Suprapubic skin (tissue), 4 donors: Measurements from ENCODE around the gene MRPL54.

Source experiments
- CTCF ChIP-seq, 2 donors: fragments of 200-600 bp in 1 of 2; fragments of 450-650 bp in 1 of 2; sonication (generic) in 1 of 2; IDR thresholded peaks; one replicate each; pipeline ENCODE4 v1.5.1; 2016 to 2019; ENCODE audit warnings: antibody characterized with exemption in 2 of 2, mild to moderate bottlenecking in 1 of 2, moderate library complexity in 1 of 2
- EP300 ChIP-seq: sonication (generic); formaldehyde crosslinking; IDR thresholded peaks from one replicate; pipeline ENCODE4 v1.6.1; 2017; ENCODE audit warnings: antibody characterized with exemption
- POLR2A ChIP-seq, 2 donors: fragments of 450-650 bp; IDR thresholded peaks; one replicate each; pipeline ENCODE4 v1.6.1; 2017; ENCODE audit warnings: antibody characterized with exemption in 2 of 2, mild to moderate bottlenecking in 2 of 2, moderate library complexity in 2 of 2
- POLR2AphosphoS5 ChIP-seq, 3 donors: sonication (generic); formaldehyde crosslinking; IDR thresholded peaks; one replicate each; pipeline ENCODE4 v1.6.1; 2017; ENCODE audit warnings: antibody characterized with exemption in 3 of 3

- no peak for TF ChIP-seq CTCF (IDR thresholded peaks at IDR 0.05)
- TF ChIP-seq POLR2AphosphoS5 (IDR thresholded peaks at IDR 0.05): no peak
- no peak for TF ChIP-seq POLR2A (IDR thresholded peaks at IDR 0.05)
- TF ChIP-seq EP300: no peak
These were observed 8.7 kb upstream of the MRPL54 start for GRCh38 chr19:3753631-3754410.
